CD4-positive, alpha-beta T cell treated with Interleukin-12 subunit alpha and Interleukin-12 subunit beta, for 1 hour (primary cell): ENCODE measurements around the gene HID1.
A peak's percentile ranks its signal among the peaks of the same experiment; 100 is the strongest.
"Not testable (repeated sequence)": the region's sequence is repeated elsewhere in the genome, so short reads cannot be mapped to it uniquely, and the experiment has no call there.

ENCODE experiments used
- DNase-seq: peaks from one replicate; pipeline ENCODE4 v3.0.0-alpha.2; 2020

HID1 gene, protein sequence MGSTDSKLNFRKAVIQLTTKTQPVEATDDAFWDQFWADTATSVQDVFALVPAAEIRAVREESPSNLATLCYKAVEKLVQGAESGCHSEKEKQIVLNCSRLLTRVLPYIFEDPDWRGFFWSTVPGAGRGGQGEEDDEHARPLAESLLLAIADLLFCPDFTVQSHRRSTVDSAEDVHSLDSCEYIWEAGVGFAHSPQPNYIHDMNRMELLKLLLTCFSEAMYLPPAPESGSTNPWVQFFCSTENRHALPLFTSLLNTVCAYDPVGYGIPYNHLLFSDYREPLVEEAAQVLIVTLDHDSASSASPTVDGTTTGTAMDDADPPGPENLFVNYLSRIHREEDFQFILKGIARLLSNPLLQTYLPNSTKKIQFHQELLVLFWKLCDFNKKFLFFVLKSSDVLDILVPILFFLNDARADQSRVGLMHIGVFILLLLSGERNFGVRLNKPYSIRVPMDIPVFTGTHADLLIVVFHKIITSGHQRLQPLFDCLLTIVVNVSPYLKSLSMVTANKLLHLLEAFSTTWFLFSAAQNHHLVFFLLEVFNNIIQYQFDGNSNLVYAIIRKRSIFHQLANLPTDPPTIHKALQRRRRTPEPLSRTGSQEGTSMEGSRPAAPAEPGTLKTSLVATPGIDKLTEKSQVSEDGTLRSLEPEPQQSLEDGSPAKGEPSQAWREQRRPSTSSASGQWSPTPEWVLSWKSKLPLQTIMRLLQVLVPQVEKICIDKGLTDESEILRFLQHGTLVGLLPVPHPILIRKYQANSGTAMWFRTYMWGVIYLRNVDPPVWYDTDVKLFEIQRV

DNA sequence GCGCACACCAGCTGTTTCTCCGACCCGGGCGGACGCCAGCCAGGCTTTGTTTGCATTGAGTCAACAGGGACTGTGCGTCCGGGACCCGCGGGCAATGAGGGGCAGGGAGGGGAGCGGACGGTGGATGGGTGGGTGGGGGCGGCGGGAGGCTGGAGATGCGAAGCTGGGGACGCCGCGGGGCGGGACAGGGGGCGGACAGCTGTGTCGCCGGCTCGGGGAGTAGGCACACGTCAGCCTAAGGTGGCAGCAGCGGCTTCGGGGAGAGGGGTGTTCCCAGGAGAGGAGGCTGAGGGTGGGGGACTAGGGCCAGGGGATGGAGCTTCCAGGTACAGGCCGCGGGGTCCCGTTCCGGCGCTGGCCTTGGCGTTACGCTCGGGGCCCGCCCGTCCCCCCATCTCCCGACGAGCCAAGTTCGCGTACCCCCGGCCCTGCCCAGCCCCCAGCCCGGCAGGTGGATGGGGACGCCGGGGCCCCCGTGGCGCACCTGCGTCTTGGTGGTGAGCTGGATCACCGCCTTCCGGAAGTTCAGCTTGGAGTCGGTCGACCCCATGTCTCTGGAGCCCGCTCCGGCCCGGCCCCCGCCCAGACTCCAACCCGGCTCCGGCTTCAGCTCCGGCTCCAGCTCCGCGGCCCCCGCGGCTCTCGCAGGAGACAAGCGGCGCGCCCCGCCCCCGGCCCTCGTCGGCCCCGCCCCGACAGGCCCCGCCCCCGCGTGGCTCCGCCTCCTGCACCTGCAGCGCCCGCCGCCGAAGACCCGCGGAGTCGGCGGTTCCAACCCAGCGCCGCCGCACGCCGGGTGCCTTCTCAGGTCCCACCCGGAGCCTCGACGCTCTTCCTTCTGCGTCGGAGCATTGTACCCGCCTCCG is at the start of gene HID1:
TSS of gene HID1 (minus strand) at position 653 of the 866 bp plus-strand sequence. CDS start at position 550, 103 bp downstream.
- DNase-seq = peak; percentile 86

DNA sequence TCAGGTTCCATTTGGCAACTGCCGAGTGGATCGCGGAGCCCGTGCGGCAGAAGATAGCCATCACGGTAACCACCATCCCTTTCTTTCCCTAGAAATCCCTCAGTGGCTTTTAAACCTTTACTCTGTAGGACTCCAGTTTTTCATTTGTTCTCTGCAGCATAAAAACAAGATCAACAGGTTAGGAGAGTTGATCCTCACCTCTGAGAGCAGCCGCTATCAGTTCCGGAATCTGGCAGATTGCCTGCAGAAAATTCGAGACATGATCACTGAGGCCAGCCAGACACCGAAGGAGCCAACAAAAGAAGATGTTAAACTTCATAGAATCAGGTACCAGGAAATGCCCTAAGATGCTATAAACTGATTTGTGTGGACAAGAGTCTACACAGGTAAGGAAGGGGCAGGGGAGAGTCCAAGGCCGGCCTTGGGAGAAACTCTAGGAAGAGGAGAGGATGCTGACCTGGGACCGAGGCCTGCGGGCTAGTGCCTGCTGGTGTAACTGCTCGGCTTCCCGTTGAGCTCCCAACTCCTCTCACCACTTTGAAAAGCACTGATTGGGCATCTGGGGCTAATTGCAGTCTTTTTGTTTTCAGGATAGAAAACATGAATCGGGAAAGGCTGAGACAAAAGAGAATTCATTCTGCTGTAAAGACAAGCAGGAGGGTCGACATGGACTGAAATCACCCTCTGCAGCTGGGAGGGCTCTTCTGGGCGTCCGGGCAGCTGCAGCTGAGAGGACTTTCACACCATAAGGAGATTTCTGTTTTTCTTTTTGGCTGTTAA is 48.0 kb upstream of the HID1 start:
- no peak for DNase-seq

DNA sequence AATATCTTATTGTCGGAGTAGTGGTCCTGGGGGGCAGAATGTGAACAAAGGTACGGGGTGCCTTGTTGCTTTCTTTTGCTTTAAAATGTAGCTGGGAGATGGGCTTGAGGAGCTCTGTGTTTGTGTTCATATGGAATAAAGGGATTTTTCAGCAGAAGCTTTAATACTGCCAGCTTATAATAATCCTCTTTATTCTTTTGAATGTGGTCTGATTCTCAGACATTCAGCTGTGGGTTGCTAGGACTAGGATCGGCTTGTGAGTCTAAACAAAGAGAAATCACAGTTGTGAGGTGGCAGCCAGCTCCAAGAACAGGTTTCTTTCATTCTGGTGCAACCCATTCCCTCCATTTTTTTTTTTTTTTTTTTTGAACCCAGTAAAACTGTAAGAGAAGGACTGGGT is 47.2 kb upstream of the HID1 start:
- DNase-seq = no peak

DNA sequence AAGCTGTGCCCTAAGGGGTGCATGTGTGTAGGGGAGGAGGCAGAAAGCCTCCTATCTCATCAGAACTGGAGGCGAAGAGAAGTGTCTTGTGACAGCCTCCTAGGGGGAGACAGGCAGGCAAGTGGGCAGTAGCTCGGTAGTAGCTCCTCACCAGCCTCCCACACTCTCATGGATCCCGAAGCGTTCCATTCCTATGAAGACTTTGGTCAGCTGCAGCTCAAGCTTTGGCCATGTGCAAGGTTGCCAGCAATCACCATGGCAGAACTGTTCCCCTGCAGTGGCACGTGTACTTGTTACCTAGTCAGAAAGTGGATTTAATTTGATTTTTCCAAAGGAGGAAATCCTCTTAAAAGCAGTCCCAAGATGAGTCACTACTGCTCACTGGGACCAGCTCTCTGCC is 46.6 kb upstream of the HID1 start:
- DNase-seq = no peak

DNA sequence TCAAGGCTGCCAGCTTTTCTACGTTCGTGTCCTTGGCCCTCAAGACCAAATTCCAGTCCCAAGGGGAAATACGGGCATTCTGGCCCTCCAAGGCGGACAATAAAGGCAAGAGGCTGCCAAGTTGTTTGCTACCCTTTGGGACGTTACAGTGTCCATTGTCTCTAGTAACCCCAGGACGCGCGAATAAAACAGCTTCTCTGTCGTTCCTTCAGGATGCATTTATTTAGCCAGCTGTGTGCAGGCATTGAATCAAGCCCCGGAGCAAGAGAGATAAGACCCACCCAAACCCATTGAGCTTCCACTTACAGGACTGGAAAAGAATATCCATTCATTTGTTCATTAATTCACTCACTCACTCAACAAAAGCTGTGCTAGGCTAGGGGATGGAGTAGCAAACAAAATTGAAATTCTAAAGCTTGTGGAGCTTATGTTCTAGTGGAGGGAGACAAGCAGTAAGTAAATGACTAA is 40.6 kb upstream of the HID1 start:
- DNase-seq = no peak

DNA sequence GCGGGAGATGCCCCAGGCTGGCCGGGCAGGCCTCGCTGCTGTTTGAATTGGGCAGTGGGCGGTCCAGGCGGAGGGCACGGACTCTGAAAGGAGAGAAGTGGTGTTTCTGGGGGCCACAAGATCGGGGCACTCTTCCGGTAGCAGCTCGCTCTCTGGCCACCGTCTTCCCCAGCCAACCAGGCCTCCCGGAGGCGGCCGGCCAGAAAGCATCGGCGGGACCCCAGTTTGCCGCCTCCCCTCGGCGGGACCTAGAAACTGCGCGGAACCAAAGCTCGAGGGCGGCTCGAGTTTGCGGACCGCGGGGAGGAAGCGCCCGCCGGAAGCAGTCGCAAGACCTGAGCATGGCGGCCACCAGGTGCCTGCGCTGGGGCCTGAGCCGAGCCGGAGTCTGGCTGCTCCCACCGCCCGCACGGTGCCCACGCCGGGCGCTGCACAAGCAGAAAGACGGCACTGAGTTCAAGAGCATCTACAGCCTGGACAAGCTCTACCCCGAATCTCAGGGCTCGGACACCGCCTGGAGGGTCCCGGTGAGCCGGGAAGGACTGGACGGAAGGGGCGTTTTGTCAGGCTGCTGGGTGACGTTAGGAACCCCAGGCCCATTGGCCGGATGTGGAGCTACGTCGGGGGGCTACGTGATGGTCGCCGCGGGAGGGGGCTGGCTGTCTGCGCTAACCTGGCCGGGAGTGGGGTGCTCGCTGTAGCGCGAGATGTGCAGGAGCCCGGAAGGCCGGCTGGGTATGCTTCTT is 40.0 kb upstream of the HID1 start, which contains the start of gene MRPL58:
TSS of gene MRPL58 (plus strand) at position 325 of the 746 bp plus-strand sequence. CDS start at position 342, 17 bp downstream.
- DNase-seq = peak; percentile 86

DNA sequence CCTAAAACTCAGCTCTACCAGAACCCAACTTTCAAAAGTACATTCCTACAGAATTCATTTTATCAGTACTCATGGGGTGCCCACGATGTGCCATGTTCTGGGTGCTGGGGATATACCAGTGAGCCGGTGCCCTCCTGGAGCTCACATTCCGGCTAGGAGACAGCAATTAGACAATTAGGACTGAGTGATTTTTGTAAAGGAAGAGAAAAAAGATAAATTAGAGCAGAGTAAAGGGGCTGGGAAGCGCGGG is 39.5 kb upstream of the HID1 start:
- no peak for DNase-seq

DNA sequence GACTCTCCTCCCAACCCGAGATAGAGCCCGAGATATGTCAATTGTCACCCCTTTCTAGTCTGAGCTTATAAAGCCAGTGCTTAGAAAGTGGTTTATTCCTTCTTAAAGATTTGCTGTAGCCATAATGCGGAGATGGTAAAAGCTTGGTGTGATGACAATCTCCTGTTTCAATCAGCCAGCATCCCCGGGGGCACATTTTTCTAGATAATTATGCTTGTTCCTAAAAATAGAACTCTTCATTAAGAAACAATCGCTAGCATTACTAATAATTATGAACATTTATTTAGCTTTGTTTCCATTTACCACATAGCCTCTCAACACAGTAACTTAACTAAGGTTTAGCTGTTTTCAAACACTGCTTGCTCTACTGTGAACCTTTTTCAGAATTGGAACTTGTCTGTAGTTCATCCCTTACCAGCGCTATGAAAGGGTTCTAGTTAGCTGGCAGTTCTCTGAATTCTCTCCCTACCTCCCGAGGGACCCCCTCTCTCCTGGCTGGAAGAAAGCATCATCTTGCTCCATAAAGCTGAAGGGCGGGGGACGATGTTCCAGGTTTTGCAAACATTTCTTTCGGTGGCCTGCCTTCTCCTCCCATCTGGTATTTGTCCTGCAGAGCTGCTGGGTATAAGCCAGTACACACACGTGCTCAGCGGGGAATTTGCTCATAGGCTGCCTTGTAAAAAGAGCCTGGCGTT is 39.0 kb upstream of the HID1 start:
- no peak for DNase-seq

DNA sequence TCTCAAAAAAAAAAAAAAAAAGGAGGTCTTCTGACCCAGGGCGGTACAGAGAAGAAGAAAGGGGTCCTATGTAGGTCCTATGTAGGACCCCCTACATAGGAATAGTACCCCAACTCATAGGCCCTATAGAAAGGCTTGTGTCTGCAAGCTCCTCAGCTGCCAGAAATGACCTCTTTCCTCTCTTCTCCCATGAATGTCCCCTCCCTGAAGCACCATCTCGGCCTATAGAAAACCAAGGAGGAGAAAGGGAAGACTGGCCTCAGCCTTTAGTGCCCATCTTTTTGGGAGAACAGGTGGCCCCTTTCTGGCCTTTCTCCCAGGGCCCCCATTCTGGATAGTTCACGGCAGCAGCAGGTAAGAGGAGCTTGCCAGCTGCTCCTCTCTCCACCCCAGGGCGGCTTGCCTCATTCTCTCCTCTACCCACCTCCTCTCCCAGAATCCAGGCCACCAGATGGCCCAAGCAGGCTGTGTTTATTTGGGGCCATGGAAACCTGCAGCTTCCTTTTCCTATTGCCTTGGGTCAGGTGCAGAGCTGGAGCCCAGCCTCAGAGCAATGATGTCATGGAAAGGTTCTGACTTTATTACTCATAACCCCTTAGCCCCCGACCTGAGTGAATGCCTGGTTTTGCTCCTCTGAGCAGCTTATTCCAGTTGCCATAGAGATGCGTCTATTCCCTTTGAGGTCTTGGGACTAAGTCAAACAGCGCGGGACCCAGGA is 38.3 kb upstream of the HID1 start:
- DNase-seq = no peak

DNA sequence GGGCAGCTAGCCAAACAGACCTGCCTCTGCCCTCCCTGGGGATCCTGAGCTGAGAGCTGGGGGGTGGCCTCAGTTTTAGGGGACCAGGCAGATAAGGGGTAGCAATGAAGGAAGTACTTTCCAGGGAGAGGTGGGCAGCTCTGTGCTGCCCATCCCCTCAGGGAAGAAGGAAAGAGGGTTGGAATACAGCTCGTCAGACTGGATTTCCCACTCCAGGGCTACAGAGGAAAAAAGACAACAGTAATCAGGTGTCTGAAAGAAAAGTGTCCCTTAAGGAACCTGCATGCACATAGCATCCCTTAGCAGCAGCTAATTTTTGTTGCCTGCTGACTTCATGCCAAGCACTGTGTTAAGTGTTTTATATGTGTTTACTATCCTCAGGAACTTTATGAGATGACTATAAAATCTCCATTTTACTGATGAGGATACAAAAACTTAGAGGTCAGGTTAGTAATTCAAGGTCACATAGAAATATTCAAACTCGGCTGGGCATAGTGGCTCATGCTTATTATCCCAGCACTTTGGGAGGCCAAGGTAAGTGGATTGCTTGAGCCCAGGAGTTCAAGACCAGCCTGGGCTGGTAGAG is 36.7 kb upstream of the HID1 start:
- no peak for DNase-seq

DNA sequence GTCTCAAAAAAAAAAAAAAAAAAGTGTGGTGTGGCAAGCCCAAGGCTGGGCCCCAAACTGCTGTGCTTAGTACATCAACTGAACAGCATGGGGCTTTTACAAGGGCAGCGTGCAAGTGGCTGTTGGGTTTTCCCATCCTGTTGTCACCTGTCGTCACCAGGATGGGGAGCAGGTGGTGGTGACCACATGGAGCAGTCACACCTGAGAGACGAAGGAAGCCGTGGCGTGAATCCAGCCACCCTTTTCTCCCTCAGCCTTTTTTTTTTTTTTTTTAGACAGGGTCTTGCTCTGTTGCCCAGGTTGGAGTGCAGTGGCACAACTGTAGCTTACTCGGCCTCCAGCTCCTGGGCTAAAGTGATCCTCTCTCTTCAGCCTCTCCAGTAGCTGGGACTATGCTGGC is 35.8 kb upstream of the HID1 start:
- no peak for DNase-seq

DNA sequence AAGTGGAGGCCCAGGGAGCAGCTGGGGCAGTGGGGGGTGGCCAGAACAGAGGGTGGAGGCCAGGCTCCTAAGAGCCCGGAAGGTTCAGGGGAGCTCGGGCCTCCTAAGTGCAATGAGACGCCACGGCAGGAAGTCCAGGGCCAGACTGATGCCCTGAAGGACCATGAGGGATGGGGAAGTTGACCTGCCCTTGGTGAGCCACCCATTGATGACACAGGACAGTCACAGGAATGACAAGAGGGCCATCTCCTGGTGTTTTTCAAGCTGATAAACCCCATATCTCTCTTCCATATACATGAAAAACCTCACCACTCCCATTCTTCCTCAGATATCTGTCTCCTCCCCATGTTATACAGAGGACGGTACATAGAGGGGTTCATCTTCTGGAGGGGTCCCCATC is 34.1 kb upstream of the HID1 start:
- no peak for DNase-seq

DNA sequence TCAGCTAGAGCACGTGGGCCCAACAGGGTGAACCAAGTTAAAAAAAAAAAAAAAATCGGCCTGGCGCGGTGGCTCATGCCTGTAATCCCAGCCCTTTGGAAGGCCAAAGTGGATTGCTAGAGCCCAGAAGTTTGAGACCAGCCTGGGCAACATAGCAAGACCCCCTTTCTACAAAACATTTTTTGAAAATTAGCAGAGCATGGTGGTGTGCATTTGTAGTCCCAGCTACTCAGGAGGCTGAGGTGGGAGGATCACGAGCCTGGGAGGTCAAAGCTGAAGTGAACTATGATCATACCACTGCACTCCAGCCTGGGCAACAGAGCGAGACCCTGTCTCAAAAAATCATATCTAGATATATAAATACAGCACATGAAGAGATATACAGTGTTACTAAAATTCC is 33.5 kb upstream of the HID1 start:
- DNase-seq = not testable (repeated sequence)

DNA sequence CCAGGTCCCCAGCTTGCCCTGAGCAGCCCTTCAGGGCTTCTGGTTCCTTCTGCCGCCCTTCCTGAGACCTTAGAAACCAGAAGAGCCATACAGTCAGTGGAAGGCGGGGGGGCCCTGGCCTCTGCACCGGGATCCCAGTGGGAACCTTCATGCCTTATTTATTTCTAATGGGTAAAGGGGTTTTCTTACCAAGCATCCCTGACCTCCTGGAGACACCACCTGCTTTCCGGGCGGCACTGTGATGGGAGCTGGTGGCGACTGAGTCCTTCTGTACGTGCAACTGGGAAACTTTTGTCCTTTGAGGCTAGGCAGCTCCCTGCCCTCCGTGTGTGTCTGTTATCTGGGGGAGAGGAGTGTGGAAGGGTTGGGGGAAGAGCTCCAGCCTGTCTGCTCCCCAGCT is 32.7 kb upstream of the HID1 start:
- DNase-seq = no peak

DNA sequence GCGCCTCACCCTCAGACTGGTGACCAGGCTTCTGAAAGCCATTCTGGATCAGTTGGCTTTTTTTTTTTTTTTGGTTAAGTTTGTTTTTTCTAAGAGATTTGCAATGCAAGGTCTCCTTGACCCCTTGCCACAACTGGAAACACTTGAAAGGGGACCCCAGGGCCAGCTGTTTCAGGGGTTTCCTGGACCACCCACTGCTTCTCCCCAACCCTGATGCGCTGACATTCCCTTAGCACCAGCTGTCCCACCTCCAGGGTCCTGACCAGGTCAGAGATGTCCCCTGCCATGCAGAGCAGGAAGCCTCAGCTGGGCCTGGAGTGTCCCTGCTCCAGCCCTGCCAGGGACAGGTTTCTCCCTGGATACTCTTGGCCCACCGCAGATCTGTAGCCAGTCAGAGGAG is 31.8 kb upstream of the HID1 start:
- DNase-seq = no peak

DNA sequence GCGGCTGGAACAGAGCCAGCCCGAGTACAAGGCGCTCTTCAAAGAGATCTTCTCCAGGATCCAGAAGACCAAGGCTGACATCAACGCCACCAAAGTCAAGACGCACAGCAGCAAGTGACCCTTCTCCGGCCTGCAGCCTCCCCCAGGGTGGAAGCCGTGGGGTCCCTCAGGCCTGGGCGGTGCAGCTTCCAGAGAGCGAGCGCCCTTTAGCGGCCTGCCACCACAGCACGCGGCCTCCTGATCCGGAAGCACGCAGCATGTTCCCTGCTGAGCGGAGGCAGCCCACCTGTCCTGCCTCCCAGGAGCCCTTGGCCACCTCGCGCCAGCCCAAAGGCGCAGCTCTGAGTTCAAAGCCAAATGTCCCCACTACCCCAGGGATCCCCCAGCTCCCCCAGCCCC is 31.4 kb upstream of the HID1 start:
- no peak for DNase-seq

DNA sequence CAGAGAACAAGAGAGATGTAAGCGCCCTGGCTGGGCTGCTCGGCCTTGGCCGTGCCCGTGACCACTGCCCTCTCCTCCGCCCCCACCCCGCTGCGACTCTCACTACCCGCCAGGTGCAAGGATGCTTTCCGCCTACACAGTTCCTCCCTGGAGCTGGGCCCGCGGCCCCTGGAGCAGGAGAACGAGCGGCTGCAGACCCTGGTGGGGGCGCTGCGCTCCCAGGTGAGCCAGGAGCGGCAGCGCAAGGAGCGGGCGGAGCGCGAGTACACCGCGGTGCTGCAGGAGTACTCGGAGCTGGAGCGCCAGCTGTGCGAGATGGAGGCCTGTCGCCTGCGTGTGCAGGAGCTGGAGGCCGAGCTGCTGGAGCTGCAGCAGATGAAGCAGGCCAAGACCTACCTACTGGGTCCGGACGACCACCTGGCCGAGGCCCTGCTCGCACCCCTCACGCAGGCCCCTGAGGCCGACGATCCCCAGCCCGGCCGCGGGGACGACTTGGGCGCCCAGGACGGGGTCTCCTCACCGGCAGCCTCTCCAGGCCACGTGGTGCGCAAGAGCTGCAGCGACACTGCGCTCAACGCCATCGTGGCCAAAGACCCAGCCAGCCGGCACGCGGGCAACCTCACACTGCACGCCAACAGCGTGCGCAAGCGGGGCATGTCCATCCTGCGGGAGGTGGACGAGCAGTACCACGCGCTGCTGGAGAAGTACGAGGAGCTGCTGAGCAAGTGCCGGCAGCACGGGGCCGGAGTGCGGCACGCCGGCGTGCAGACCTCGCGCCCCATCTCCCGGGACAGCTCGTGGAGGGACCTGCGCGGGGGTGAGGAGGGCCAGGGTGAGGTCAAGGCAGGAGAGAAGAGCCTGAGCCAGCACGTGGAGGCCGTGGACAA is 30.8 kb upstream of the HID1 start:
- DNase-seq = no peak

DNA sequence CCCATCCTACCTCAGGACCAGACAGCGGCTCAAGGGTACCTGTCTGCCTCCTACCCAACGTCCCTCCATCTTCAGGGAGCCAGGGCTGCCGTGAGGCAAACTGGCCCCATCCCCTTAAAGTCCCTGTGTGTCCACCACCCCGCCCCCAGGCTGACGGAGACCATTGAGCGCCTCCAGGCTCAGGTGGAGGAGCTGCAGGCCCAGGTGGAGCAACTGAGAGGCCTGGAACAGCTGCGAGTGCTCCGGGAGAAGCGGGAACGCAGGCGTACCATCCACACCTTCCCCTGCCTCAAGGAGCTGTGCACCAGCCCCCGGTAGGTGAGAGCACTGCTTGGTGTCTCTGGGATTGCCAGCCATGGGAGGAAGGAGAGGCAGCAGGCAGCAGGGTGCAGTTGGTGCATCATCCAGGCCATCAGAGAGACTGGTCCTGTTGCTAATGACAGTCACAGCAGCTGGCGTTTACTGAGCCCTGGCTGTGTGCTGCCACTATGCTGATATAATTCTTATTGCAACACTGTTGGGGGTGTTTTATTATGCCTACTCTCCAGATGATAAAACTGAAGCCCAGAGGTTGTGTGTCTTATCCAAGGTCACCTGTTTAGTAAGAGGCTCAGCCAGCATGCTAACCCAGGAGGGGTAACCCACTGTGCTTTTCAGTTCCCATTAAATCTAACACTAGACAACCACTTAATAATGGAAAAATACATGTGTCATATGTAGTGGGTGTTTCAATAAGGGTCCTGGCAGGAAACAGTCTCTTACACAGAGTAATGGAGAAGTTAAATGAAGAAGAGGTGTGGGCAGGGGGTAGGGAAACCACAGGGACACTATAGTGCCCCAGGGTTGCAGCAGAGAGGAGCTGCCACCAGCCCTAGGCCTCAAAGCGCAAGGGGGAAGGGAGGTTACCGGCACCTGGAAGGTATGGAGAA is 29.6 kb upstream of the HID1 start:
- no peak for DNase-seq
